Measurements from ENCODE around the gene TIMP3. TPM values are rescaled to one million over a fixed set of nuclear protein-coding genes. Genes with fewer than 3 reads are reported as not detected.

TIMP3 gene
- total RNA-seq, 3 donors from 2014 or later = 269 to 1,246 (median 290) TPM

DNA sequence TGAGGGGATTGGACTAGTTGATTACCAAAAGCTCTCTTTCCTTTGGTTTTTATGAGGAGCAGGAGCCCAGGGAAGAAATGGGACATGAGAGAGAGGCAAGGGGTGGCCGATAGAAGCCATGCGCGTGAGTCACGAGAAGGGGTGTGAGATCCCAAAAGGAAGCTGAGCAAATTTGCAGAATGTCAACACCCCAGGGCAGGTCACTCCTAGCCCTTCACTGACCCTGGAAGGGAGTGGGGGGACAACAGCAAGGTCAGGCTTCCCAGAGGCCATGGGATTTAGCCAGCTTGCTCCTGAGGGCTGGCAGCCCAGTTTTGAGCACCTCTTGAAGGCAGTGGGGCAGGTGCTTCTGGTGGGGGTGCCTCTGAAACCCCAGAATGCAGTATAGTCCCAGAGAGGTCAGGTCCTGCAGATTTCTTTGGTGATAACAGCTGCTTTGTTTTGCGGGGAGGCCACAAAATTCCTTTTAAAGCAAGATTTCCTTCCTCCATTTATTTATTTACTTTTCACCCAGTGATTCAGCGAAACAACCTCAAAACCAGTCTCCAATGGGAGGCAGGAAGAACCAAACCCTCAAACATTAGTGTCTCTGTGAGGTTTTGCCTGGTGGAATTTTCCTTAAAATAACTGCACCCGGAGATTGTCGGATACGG, 40.1 kb upstream of the TIMP3 start:
- peaks cover 0 to 3% of the 10 kb centered on the region in 2 donors for H3K4me1 ChIP-seq
- H3K9me3 ChIP-seq = no peaks in the 10 kb centered on the region
- no peak for DNase-seq (ENCODE audit: low spot score in 2 of 2)
- H3K27ac ChIP-seq = peak overlapping the region; percentile 40 to 73
- no peak overlapping the region for H3K4me3 ChIP-seq
- intact Hi-C loops (cut with DNase I; ENCODE audit: low total_unique reads) = no loop called here
- no peaks in the 10 kb centered on the region for H3K27me3 ChIP-seq
- TF ChIP-seq POLR2AphosphoS5 (IDR thresholded peaks at IDR 0.05) = no peak
- no peaks in the 10 kb centered on the region for H3K36me3 ChIP-seq

- Histone ChIP-seq H3K27me3 (no peaks in the 10 kb centered on the region), H3K36me3 (no peaks in the 10 kb centered on the region), H3K27ac (peak overlapping the region; percentile 79 to 93), H3K4me1 (peaks cover 0 to 3% of the 10 kb centered on the region in 2 donors), H3K9me3 (peaks cover 0 to 9% of the 10 kb centered on the region in 2 donors), H3K4me3 (peak overlapping the region in 1 of 3 donors; percentile 25)
- TF ChIP-seq, protein P1, sequence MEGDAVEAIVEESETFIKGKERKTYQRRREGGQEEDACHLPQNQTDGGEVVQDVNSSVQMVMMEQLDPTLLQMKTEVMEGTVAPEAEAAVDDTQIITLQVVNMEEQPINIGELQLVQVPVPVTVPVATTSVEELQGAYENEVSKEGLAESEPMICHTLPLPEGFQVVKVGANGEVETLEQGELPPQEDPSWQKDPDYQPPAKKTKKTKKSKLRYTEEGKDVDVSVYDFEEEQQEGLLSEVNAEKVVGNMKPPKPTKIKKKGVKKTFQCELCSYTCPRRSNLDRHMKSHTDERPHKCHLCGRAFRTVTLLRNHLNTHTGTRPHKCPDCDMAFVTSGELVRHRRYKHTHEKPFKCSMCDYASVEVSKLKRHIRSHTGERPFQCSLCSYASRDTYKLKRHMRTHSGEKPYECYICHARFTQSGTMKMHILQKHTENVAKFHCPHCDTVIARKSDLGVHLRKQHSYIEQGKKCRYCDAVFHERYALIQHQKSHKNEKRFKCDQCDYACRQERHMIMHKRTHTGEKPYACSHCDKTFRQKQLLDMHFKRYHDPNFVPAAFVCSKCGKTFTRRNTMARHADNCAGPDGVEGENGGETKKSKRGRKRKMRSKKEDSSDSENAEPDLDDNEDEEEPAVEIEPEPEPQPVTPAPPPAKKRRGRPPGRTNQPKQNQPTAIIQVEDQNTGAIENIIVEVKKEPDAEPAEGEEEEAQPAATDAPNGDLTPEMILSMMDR (IDR thresholded peaks at IDR 0.05) = no peak
- no peak for TF ChIP-seq POLR2A (IDR thresholded peaks at IDR 0.05)
- TF ChIP-seq POLR2AphosphoS5 (IDR thresholded peaks at IDR 0.05) = peak; percentile 58 to 68 (median 66)
- intact Hi-C loops (cut with DNase I; ENCODE audit: low total_unique reads) = no loop called here
- DNase-seq (ENCODE audit: low spot score in 2 of 2) = peak in 1 of 2 donors; percentile 50
Measured at GRCh38 chr22:32764330-32765131, 37.0 kb upstream of the TIMP3 start.

DNA sequence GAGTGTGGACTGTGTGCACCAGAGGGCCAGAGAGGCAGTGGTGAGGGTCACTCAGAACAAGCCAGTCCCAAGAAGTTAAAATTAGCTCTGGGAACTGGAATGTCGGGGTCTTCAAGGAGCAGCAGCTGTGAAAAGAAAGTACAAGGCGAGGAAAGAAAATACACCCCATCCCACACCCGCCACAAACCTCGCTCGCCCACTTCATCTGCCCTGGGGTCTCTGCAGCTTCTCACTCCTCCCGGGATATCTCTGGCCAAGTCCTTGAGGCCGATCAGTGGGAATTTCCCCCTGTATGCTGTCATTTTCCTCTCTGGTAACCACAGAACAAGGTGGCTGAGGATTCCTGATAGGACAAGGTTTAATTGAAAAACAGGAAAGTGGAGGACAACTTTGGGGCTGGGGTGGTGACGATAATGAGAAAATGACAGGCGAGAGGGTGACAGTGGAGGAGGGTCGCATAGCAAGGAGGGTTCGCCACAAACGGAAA, 36.3 kb upstream of the TIMP3 start:
- no peaks in the 10 kb centered on the region for H3K27me3 ChIP-seq
- peaks cover 0 to 9% of the 10 kb centered on the region in 2 donors for H3K9me3 ChIP-seq
- peak overlapping the region in 1 of 3 donors; percentile 8 for H3K4me3 ChIP-seq
- H3K4me1 ChIP-seq = peaks cover 0 to 3% of the 10 kb centered on the region in 2 donors
- intact Hi-C loops (cut with DNase I; ENCODE audit: low total_unique reads) = no loop called here
- no peaks in the 10 kb centered on the region for H3K36me3 ChIP-seq
- peak overlapping the region; percentile 79 to 93 for H3K27ac ChIP-seq
- TF ChIP-seq, protein P1 (IDR thresholded peaks at IDR 0.05) = no peak
- TF ChIP-seq POLR2A (IDR thresholded peaks at IDR 0.05) (no peak), POLR2AphosphoS5 (IDR thresholded peaks at IDR 0.05) (no peak)
- DNase-seq (ENCODE audit: low spot score in 2 of 2) = no peak

DNA sequence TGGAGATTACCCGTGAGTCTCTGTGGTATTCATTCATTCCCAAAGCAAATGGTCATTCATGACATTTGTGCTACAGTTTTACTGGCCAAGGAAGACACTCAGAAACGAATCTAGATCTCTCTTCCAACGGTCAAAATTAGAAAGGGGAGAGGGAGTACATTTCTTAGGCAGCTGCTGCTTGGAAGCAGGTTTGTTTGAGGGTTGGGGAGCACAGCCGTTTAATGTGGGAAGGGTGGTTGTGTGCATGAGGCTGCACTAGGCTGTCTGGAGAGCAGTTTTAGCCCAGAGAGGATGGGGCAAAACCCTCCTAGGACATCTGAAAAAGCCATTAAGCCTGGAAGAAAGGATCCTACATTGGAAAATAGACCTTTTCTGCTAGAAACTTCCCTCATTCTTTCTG, 29.7 kb upstream of the TIMP3 start:
- H3K27ac ChIP-seq = peak overlapping the region in 1 of 2 donors; percentile 48
- no peak for TF ChIP-seq POLR2A (IDR thresholded peaks at IDR 0.05)
- TF ChIP-seq, protein P1 (IDR thresholded peaks at IDR 0.05) = no peak
- intact Hi-C loops (cut with DNase I; ENCODE audit: low total_unique reads) = no loop called here

GRCh38 chr22:32775957-32776356, 25.5 kb upstream of the TIMP3 start:
- TF ChIP-seq POLR2AphosphoS5 (IDR thresholded peaks at IDR 0.05) (no peak), POLR2A (IDR thresholded peaks at IDR 0.05) (no peak)
- TF ChIP-seq, protein P1 (IDR thresholded peaks at IDR 0.05) = no peak

More for the DNA sequence above, 29.7 kb upstream of the TIMP3 start:
- no peak overlapping the region for H3K4me3 ChIP-seq
- peaks cover 0 to 8% of the 10 kb centered on the region in 2 donors for H3K9me3 ChIP-seq
- DNase-seq (ENCODE audit: low spot score in 2 of 2) = no peak
- no peaks in the 10 kb centered on the region for H3K36me3 ChIP-seq
- no peaks in the 10 kb centered on the region for H3K4me1 ChIP-seq
- no peaks in the 10 kb centered on the region for H3K27me3 ChIP-seq

More at GRCh38 chr22:32775957-32776356, 25.5 kb upstream of the TIMP3 start:
- no peak for DNase-seq (ENCODE audit: low spot score in 2 of 2)
- H3K4me1 ChIP-seq = no peaks in the 10 kb centered on the region
- H3K27ac ChIP-seq = no peak overlapping the region
- no peak overlapping the region for H3K4me3 ChIP-seq
- H3K36me3 ChIP-seq = no peaks in the 10 kb centered on the region
- intact Hi-C loops (cut with DNase I; ENCODE audit: low total_unique reads) = no loop called here
- H3K27me3 ChIP-seq = no peaks in the 10 kb centered on the region
- H3K9me3 ChIP-seq = no peaks in the 10 kb centered on the region

All from breast epithelium (tissue), 4 donors.